Endometrial microvascular endothelial cells (primary cell): ENCODE measurements around the gene PSTPIP1. TPM values are rescaled to one million over a fixed set of nuclear protein-coding genes. Genes with fewer than 3 reads are reported as not detected.

Source experiments
- in situ Hi-C: cut with HindIII; loops from 2 replicates; pipeline ENCODE4 v1.10.0; 2017; ENCODE audit warnings: low sequenced_read_pairs, low pct_unique_long_range_greater_than_20kb; ENCODE audit errors: inconsistent ontology term
- total RNA-seq: library from RNA; depleted of rRNA; stranded (reverse); fragments of >200 nt; gene quantifications from one replicate; pipeline ENCODE4 v1.2.3, GENCODE V29; 2015; ENCODE audit errors: inconsistent ontology term

Gene PSTPIP1
- total RNA-seq, 1 donor from 2014 or later: not detected

DNA sequence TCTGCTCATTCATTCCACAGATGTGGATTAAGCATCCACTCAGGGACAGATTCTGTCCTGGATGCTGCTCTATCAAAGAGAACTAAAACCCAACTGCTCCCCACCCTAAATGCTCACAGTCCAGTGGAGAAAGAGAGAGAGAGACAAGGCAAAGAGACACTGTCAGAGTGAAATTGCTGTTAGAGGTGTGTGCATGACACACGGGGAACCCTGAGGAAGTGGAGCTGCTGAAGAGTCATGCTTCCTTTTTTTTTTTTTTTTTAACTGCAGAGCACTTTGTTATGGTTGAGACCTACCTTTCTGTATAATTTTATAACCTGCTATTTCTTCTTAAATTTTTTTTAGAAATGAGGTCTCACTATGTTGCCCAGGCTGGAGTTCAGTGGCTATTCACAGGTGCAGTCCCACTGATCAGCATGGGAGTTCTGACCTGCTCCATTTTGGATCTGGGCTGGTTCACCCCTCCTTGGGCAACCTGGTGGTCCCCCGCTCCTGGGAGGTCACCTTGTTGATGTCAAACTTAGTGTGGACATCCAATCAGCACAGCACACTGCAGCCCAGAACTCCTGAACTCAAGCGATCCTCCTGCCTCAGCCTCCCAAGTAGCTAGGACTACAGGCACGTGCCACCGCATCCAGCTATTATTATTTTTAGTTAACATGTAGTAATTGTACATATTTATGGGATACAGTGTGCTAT is 18.2 kb upstream of the PSTPIP1 start:
- in situ Hi-C loops: no loop called here

DNA sequence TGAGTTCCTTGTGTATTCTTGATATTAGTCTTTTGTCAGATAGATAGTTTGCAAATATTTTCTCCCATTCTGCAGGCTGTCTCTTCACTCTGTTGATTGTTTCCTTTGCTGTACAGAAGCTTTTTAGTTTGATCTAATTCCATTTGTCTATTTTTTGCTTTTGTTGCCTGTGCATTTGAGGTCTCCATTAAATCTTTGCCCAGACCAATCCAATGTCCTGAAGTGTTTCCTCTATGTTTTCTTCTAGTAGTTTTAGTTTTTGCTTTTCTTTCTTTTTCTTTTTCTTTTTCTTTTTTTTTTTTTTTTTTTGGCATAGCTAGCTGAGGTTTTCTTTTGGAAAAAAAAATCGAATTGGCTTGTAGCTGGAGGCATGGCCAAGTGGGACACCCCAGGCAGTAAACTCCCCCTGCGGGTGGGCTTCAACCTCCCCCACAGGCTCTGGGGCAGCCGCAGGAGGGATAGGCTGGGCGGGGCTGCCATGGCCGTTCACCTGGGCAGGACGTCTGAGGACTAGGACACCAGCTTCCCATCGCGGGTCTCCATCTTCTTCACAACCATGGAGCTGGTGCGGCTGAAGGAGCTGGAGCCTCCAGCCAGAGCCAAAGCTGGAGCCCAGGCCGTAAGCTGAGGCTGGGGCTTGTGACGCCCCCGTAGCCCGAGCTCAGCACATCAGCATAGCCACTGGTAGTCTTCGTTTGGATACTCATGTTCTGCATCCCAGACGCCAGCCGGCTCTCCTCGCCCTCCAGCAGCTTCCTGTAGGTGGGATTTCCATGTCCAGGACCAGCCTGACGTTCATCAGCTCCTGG is 16.2 kb upstream of the PSTPIP1 start:
- in situ Hi-C loops: no loop called here

DNA sequence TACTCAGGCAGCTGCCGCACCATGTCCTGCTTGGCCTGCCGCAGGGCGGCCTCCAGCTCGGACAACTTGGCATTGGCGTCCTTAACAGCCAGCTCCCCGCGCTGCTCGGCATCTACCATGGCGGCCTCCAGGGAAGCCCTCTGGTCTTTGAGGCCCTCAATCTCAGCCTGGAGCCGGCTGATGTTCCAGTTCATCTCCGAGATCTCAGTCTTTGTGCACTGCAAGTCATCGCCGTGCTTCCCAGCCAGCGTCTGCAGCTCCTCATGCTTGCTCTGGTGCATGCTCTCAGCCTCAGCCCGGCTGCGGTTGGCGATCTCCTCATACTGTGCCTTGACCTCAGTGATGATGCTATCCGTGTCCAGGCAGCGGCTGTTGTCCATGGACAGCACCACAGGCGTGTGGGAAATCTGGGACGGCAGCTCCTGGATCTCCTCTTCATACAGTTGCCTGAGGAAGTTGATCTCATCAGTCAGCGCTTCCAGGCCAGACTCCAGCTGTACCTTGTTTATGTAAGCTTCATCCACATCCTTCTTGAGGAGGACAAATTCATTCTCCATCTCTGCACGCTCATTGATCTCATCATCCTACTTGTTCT is 15.5 kb upstream of the PSTPIP1 start:
- in situ Hi-C loops: no loop called here

DNA sequence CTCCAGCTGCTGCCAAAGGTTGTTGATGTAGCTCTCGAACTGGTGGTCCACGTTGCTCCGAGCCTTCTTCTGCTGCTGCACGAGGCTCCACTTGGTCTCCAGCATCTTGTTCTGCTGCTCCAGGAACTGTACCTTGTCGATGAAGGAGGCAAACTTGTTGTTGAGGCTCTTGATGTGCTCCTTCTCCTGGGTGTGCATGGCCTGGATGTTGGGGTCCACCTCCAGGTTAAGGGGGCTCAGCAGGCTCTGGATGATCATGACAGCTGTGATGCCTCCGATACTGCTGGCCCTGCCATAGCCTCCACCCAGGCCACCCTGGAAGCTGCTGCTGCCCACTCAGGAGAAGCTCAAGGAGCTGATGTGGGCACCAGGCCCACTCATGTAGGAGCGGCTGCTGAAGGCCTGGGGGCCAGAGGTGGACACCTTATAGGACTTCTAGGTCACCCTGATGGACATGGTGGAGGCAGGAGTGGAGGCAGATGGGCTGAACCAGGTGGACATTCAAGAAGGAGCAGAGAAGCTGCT is 14.9 kb upstream of the PSTPIP1 start:
- in situ Hi-C loops: no loop called here

DNA sequence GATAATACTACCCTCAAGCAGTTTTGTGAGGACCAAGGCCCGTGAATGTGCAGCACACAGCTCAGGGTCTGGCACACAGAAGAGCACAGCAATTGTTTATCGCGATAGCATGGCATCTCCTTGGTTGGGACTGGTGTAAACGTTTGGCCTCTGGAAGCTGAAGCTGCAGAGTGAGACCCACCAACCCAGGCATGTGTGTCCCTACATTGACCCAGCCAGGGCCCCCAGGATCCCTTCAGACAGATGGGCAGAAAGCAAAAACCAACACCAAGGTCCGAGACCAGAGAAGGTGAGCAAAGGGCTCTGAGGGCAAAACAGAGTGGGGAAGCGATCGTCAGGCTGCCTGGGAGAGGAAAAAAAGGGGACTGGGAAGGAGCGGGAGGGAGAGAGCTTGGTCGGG is 12.6 kb upstream of the PSTPIP1 start:
- in situ Hi-C loops: no loop called here

DNA sequence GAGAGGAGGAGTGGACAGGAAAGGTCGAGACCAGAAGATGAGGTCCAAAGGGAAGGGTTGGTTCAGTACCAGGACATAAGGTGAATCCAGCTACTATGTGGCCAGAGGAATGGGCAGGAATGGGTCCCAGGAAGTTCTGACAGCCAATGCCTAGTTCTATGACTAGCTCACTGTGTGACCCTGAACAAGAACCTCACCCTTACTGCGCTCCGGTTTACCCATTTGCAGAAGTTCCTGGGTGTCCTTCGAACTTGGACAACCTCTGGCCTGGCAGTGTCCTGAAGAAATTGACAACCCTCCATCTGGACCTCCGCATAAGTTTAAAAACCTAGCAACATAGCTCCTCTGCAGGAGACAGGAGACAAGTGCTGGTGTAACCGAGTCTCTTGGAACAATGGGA is 12.2 kb upstream of the PSTPIP1 start:
- in situ Hi-C loops: no loop called here

DNA sequence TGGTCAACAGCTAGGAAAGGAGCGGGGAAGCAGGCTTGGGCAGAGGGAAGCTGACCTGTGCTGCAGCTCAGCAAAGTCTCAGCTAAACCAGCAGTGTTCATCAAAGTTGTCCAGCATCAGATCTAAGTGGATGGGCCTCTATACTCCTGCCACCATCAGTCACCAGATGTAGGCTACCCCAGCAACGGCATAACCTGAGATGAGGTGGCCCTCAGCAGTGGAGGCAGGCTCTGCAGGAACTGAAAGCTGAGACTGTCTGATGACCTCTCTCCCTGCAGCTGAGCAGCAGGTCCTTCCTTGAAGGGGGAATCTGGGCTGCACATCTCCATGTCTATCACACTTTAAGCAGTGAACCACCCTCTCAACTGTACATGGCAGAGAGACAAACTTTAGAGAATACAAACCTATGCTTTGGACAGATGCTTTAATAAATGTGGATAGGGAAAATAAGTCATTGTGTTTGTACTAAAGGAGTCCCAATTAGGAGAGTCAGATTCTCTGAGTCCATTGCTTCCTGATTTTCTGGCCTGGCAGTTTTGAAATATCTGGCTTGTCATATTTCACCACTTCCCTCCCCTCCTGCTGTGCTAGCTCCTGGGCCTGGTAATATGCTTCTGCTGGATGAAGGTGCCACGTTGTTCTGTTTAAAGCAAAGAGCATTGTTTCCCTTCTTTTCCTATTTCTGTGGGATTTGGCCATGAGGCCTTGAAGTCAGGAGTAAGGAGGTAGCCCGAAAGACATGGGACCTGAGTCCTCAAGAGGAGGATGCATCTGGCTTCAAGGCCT is 11.1 kb upstream of the PSTPIP1 start:
- in situ Hi-C loops: no loop called here

DNA sequence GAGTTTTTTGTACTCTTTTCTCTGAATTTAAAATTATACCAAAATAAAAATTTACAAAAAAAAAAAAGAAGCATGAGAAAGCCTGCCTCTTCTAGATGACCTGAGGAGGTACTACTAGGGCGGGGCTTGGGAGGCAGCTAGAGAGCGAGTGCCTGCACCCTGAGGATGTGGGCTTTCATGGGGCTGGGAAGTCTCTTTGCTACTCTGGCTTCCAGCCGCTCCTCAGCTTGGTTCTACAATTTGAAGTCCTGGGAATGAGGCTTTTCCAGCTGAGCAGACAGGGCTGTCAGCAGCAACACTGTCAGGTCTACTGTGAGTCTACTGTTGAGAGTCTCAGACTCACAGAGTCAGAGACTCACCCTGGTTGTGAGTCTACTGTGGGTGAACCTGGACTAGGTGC is 8.2 kb upstream of the PSTPIP1 start:
- in situ Hi-C loops: no loop called here

DNA sequence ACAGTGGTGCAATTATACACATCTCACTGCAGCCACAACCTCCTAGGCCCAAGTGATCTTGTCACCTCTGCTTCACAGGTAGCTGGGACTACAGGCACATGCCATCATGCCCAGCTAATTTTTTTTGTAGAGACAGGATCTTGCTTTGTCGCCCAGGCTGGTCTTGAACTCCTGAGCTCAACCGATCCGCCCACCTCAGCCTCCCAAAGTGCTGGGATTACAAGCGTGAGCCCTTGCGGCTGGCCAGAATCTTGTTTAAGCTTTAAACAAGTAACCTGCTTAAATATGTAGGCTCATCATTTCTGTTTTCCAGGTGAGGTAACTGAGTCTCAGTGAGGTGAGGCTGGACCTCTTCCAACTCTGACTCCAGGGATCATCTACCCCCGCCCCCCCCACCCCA is 7.7 kb upstream of the PSTPIP1 start:
- in situ Hi-C loops: no loop called here

DNA sequence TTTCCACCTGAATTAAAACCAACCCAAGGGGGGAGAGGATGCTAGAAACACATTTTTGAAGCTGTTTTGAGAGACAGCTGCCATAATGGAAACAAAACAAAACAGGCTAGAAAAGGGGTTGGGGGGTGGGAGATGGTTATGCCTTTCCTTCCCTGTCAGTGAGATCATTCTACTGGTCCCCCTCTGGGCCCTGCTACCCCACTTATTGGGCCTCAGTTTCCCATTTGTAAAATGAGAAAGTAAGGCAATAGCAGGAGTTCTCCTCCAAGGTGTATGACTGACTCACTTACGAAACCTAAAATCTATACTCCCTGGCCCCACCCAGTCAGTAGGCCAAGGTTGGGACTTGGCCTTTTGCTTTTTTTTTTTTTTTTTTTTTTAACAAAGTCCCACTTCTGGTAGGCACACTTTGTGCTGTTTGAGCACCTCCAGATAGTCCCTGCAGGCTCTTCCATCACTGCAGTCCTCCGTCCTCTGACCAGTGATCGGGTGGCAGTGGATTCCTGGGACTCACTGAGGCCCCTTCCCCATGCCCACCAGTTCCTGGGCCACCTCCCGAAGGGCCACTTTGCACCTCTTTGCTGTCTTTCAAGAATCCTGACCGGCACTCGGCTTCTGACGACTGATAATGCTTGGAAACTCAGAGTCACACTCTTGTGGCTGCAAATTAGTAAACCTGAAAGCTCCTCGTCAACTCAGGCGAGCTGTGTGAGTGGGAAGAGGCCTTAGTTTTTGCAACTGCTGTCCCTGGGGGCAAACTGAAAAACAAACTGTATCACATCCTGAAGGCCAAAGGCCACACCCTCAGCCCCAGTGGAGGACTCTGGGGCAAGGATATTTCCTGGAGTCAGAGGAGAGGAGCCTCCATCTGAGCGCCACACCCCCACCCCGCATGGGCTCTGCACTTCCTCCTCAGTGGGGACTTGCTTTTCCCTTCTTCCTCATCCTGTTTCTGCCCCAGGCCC is 6.7 kb upstream of the PSTPIP1 start:
- in situ Hi-C loops: no loop called here

DNA sequence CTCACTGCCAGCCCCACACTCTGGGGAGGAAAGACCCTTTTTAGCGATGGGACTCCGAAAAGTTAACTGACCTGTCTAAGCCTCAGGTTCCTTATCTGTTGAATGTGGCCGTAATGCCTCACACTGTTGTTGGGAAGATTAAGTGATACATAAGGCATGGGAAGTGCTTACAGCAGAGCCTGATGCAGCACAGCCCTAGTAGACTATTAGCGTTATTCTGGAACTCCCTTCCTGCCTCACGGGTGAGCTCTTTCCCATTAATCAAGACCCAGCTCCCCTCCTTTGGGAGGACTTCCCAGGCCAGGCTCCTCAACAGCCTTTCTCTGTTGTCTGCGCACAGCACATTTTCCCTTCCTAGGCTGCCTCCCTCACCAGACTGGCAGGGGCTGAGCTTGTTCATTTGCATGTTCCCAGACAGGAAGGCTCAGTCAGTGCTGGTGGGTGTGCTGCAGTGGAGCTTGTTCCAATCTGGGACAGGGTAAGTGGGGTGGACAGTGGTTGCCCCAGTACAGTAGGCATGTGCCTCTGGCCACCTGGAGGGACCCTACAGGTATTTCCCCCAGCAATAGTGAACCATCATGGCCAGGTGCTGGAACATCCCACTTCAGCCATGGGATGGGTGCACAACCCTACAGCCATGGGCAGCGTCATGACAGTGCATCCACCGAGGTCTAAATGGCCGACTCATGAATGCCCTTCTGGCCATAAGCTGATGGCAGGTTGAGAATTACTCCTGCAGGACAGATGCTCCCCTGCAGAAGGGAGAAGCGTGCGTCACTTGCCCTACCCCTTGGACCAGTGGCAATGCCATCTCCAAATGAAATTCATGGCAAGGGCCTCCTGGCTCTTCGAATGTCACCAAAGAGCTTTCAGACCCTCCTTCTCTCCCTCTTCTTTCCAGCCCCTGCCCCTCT is 5.8 kb upstream of the PSTPIP1 start:
- in situ Hi-C loops: no loop called here

DNA sequence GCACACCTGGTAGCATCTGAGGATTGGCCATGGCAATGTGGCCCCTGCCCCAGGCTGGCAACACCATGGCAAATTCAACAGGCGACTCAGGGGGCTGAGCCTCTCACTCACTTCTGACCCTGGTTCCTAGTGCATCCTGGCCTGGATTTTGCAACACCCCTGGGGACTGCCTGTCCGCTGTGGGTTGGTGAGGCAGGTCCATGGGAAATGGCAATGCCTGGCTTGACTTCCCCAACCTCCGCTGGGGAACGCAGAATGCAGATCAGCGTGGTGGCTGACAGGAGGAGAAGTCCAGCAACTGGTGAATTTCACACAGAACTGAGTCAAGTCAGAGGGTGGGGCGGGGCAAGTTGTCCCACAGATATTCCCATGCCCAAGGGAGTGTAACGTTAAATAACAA is 3.9 kb upstream of the PSTPIP1 start:
- in situ Hi-C loops: no loop called here

DNA sequence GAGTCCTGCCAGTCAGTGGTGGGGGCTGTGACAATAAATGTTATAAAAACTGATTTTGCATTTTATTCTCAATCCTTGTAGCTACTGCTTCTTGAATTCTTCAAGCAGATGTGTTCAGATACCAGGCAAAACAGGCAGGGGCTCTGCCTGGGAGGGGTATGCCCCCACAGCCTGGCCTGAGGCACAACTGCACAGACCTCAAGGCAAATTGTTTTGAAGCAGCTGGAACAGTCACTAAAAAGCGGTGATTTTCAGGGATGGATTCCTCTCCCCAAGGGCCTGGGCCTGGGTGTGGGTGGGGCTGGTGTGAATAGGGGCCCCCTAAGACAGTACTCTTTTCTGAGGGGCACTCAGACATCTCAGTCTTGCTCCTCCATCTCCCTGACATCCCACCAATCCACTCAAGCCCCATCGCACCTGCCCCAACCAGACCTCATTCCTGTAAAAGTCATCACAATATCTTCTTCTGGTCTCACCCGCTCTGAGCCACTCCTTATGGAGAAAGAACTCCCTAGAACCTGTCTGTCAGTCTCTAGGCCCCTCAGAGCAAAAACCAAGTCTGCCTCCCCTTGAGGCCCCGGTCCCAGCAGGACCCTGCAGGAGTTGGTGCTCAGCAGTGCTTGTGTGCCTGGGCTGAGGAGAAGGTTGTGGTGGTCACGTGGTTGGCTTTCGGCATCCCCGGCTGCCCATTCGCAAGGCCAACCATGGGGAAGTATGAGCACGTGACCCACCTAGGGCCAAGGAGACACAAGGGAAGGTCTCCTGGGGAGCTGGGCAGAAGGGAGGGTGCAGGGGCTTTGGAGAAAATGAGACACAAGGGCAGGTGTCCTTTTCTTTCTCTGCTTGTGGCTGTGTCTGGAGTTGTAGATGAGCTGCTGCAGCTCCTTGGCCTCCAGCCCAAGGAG is 2.9 kb upstream of the PSTPIP1 start:
- in situ Hi-C loops: no loop called here

DNA sequence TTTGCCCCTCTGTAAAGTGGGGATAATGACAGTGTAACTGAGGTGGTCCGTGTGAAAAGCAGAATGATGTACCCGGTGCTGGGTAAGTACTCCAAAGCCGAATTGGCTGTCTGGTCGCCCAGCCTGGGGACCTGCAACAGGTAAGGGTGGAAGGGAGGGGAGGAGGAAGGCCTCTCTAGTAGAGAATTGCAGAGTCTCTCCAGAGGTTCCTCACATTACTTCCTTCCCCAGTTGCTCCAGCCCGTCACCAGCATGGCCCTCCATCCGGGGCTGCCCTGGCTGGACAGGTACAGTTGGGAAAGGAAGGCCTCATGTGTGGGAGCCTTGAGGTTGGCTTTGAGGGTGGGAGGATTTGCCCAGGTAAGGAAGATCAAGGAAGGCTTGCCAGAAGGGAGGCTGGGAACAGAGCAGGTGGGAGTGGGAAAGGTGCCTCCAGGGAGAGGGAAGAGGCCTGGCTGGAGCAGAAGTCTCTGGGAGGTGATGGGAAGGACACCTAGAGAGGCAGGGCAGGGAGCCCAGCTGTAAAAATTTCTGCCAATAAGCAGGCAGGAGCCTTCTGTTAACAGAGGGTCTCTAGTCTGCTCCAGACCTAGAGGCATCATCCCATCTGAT is 1.7 kb upstream of the PSTPIP1 start:
- in situ Hi-C loops: no loop called here

DNA sequence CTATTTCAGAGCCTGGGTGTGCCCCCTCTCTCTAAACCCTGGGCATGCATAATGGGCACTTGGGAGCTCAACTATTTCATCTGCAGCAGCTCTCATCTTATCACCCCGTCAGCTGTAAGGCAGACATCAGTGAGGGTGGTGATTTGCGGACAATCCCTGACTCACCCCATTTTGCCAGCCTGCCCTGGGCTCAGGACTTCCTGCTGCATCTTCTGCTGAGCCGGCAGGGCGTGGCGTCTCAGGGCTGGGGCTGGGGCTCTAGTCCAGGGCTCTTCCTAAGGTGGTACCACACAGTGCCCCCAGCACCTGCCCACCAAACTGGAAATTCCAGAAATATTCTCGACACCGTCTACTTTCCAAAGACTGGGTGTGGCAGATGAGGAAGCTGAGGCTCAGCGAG is 925 bp upstream of the PSTPIP1 start:
- in situ Hi-C loops: no loop called here

DNA sequence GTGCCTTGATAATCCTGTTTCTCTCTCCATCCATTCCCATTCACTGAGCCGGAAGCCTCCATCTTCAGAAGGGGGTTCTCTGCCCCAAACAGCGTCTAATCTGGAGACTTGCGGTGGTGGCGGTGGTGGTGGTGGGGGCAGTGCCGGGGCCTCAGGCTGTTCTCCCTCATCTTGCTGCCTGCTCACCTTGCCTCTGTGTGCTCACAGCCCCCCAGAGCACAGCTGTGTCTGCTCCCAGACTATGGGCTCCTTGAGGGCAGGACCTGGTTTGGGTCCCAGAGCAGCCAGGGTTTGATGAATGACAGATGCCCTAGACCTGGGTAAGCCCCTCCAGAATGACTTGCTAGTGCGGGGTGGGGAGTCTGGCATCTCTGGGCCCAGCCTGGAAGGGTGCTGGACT is 430 bp upstream of the PSTPIP1 start:
- in situ Hi-C loops: no loop called here
